H1 (cell line): ENCODE results near the gene FBXO34. TPM values are rescaled to one million over a fixed set of nuclear protein-coding genes. Genes with fewer than 3 reads are reported as not detected.

ENCODE experiments used
- CTCF ChIA-PET: fragments of 300-600 bp; sonication (Branson Sonifier 250); formaldehyde crosslinking; loops from one replicate; lab custom pipeline; 2021; ENCODE audit not compliant: partially characterized antibody; lab: Charles Lee
- POLR2A ChIA-PET: fragments of 300-600 bp; sonication (Branson Sonifier 250); formaldehyde crosslinking; loops from one replicate; lab custom pipeline; 2021; ENCODE audit warnings: inconsistent platforms; ENCODE audit not compliant: partially characterized antibody; lab: Charles Lee
- DNase-seq, 2 experiments: peaks; one replicate each; pipeline versions ENCODE4 v3.0.0 to v3.0.0-alpha.2; 2010 to 2022; ENCODE audit warnings: low spot score in 2 of 2, low read depth in 1 of 2, mixed read lengths in 1 of 2
- FAIRE-seq: peaks from 2 replicates; lab custom pipeline; 2011; peaks lifted over from hg19 to GRCh38; lab: Jason Lieb, UNC
- H2AFZ ChIP-seq: 2 replicates; pipeline ENCODE4 v1.8.1; 2012; ENCODE audit warnings: low read length, inconsistent platforms
- H2AK5ac ChIP-seq: 2 replicates; pipeline ENCODE4 v1.6.1; 2013; ENCODE audit warnings: low read depth, low read length
- H2BK120ac ChIP-seq: replicated peaks from 2 replicates; pipeline ENCODE3; 2013; ENCODE audit warnings: low read depth, low read length, inconsistent platforms
- H2BK12ac ChIP-seq: 2 replicates; pipeline ENCODE4 v1.6.1; 2013; ENCODE audit warnings: low read depth, low read length
- H2BK15ac ChIP-seq: 2 replicates; pipeline ENCODE4 v1.6.1; 2013; ENCODE audit warnings: low read length
- H2BK20ac ChIP-seq: 2 replicates; pipeline ENCODE4 v1.6.1; 2013; ENCODE audit warnings: low read length
- H2BK5ac ChIP-seq: 2 replicates; pipeline ENCODE4 v1.6.1; 2013; ENCODE audit warnings: low read depth, low read length
- H3K14ac ChIP-seq: 2 replicates; pipeline ENCODE4 v1.6.1; 2013; ENCODE audit warnings: inconsistent platforms; ENCODE audit not compliant: insufficient read length
- H3K18ac ChIP-seq: 2 replicates; pipeline ENCODE4 v1.6.1; 2013; ENCODE audit warnings: low read length; ENCODE audit errors: extremely low read depth
- H3K23ac ChIP-seq: 2 replicates; pipeline ENCODE4 v1.6.1; 2013; ENCODE audit warnings: inconsistent platforms; ENCODE audit not compliant: insufficient read length
- H3K23me2 ChIP-seq: 2 replicates; pipeline ENCODE4 v1.6.1; 2013; ENCODE audit warnings: low read depth, low read length
- H3K27ac ChIP-seq: 2 replicates; pipeline ENCODE4 v1.6.1; 2011; ENCODE audit warnings: low read depth, low read length, inconsistent platforms
- H3K27me3 ChIP-seq, 4 experiments: replicated peaks in 1 of 4; 1 replicate in 1 of 4; 2 replicates in 3 of 4; pipeline versions ENCODE4 v1.6.1 to v1.8.1; 2011 to 2013; ENCODE audit warnings: low read length in 3 of 4, mild to moderate bottlenecking in 3 of 4, inconsistent platforms in 2 of 4, mixed read lengths in 2 of 4, moderate library complexity in 1 of 4; ENCODE audit not compliant: control insufficient read depth in 3 of 4, insufficient read depth in 3 of 4; ENCODE audit errors: extremely low read depth in 1 of 4
- H3K36me3 ChIP-seq, 4 experiments: 2 replicates each; pipeline versions ENCODE4 v1.6.1 to v1.8.1; 2011 to 2013; ENCODE audit warnings: mild to moderate bottlenecking in 4 of 4, low read length in 3 of 4, moderate library complexity in 2 of 4, control low read depth in 1 of 4, inconsistent platforms in 1 of 4; ENCODE audit not compliant: insufficient read depth in 4 of 4, control insufficient read depth in 2 of 4
- H3K4ac ChIP-seq: replicated peaks from 2 replicates; pipeline ENCODE3; 2013; ENCODE audit warnings: low read length, low read depth, mixed read lengths, inconsistent platforms; ENCODE audit not compliant: insufficient read length
- H3K4me1 ChIP-seq, 4 experiments: replicated peaks in 1 of 4; 1 replicate in 1 of 4; 2 replicates in 3 of 4; pipeline versions ENCODE4 v1.6.1 to v1.8.1; 2011 to 2013; ENCODE audit warnings: low read length in 3 of 4, inconsistent platforms in 2 of 4, mixed read lengths in 1 of 4; ENCODE audit not compliant: insufficient read depth in 4 of 4, control insufficient read depth in 3 of 4
- H3K4me2 ChIP-seq, 2 experiments: 2 replicates each; pipeline versions ENCODE4 v1.6.1 to v1.8.1; 2011 to 2013; ENCODE audit warnings: low read depth in 2 of 2, low read length in 2 of 2, control low read depth in 1 of 2, inconsistent platforms in 1 of 2, mild to moderate bottlenecking in 1 of 2; ENCODE audit not compliant: insufficient read depth in 1 of 2
- H3K4me3 ChIP-seq, 4 experiments: fragments of 200-600, 300-600 bp in 1 of 4; sonication (generic), shearing (Covaris generic), sonication (Bioruptor Twin) in 1 of 4; 2 replicates each; pipeline versions ENCODE4 v1.5.1 to v1.8.1; 2011 to 2016; ENCODE audit warnings: low read length in 4 of 4, low read depth in 3 of 4, control low read depth in 2 of 4, inconsistent platforms in 2 of 4, mild to moderate bottlenecking in 2 of 4, mixed read lengths in 1 of 4, moderate library complexity in 1 of 4; ENCODE audit not compliant: insufficient read depth in 2 of 4; ENCODE audit errors: extremely low read depth in 1 of 4
- H3K56ac ChIP-seq: replicated peaks from 2 replicates; pipeline ENCODE3; 2013; ENCODE audit warnings: low read depth, mild to moderate bottlenecking, mixed read lengths, low read length, inconsistent platforms; ENCODE audit not compliant: insufficient read length
- H3K79me1 ChIP-seq: 2 replicates; pipeline ENCODE4 v1.6.1; 2013; ENCODE audit warnings: low read depth, low read length, control low read depth
- H3K79me2 ChIP-seq, 2 experiments: 2 replicates each; pipeline versions ENCODE4 v1.6.1 to v1.8.1; 2012 to 2013; ENCODE audit warnings: low read length in 2 of 2, mild to moderate bottlenecking in 2 of 2, inconsistent platforms in 1 of 2; ENCODE audit not compliant: insufficient read depth in 2 of 2, control insufficient read depth in 1 of 2
- H3K9ac ChIP-seq, 4 experiments: replicated peaks in 1 of 4; 1 replicate in 1 of 4; 2 replicates in 3 of 4; pipeline versions ENCODE4 v1.6.1 to v1.8.1; 2011 to 2013; ENCODE audit warnings: low read depth in 3 of 4, low read length in 3 of 4, control low read depth in 2 of 4, mild to moderate bottlenecking in 2 of 4, moderate library complexity in 2 of 4, inconsistent platforms in 1 of 4; ENCODE audit errors: extremely low read depth in 1 of 4
- H3K9me3 ChIP-seq, 2 experiments: 2 replicates each; pipeline versions ENCODE4 v1.6.1 to v1.8.1; 2012 to 2013; ENCODE audit warnings: mild to moderate bottlenecking in 2 of 2, moderate library complexity in 2 of 2, control low read depth in 1 of 2, inconsistent platforms in 1 of 2, low read depth in 1 of 2, low read length in 1 of 2, mixed read lengths in 1 of 2; ENCODE audit not compliant: insufficient read depth in 2 of 2
- H4K20me1 ChIP-seq, 2 experiments: replicated peaks in 1 of 2; 2 replicates each; pipeline versions ENCODE3 to v1.8.1; 2011 to 2013; ENCODE audit warnings: inconsistent platforms in 2 of 2, low read length in 2 of 2, mild to moderate bottlenecking in 1 of 2; ENCODE audit not compliant: insufficient read depth in 2 of 2, control insufficient read depth in 1 of 2
- H4K5ac ChIP-seq: 2 replicates; pipeline ENCODE4 v1.6.1; 2013; ENCODE audit warnings: low read length, low read depth, mixed read lengths, inconsistent platforms; ENCODE audit not compliant: insufficient read length
- H4K8ac ChIP-seq: 2 replicates; pipeline ENCODE4 v1.8.0; 2013; ENCODE audit warnings: mild to moderate bottlenecking, moderate library complexity, low read length, inconsistent platforms; ENCODE audit not compliant: insufficient read depth; ENCODE audit errors: extremely low read depth
- H4K91ac ChIP-seq: replicated peaks from 2 replicates; pipeline ENCODE3; 2013; ENCODE audit warnings: low read length, mixed read lengths, inconsistent platforms; ENCODE audit not compliant: insufficient read length
- BRCA1 ChIP-seq: IDR thresholded peaks from 2 replicates; pipeline ENCODE4 v1.6.1; 2012; ENCODE audit warnings: low read depth, low read length, improper control_type of control experiment
- CEBPB ChIP-seq: IDR thresholded peaks from 2 replicates; pipeline ENCODE4 v1.6.1; 2012; ENCODE audit warnings: low read depth, low read length
- EGR1 ChIP-seq: IDR thresholded peaks from 2 replicates; pipeline ENCODE4 v1.6.1; 2011; ENCODE audit warnings: low read depth, low read length, borderline replicate concordance
- KDM4A ChIP-seq: IDR thresholded peaks from one replicate; pipeline ENCODE4 v1.7.1; 2012; ENCODE audit warnings: low read depth, mild to moderate bottlenecking, moderate library complexity, low read length, inconsistent platforms; ENCODE audit not compliant: severe bottlenecking
- RBBP5 ChIP-seq: IDR thresholded peaks from 2 replicates; pipeline ENCODE4 v1.7.1; 2012; ENCODE audit warnings: low read depth, mild to moderate bottlenecking, inconsistent platforms, low read length, moderate library complexity, borderline replicate concordance
- RFX5 ChIP-seq: IDR thresholded peaks from 2 replicates; pipeline ENCODE4 v1.6.1; 2011; ENCODE audit warnings: low read depth, low read length, improper control_type of control experiment, borderline replicate concordance
- RNF2 ChIP-seq: fragments of 200-900, 300-1000 bp; sonication (generic); IDR thresholded peaks from 2 replicates; pipeline ENCODE4 v1.7.1; 2016; ENCODE audit warnings: borderline replicate concordance, low read depth, mild to moderate bottlenecking, antibody characterized with exemption, low read length; ENCODE audit not compliant: poor library complexity, severe bottlenecking; ENCODE audit errors: missing control alignments
- SIN3A ChIP-seq, 2 experiments: IDR thresholded peaks in 1 of 2; conservative IDR thresholded peaks in 1 of 2; 2 replicates each; pipeline ENCODE4 v1.6.1; 2011 to 2012; ENCODE audit warnings: low read length in 2 of 2, improper control_type of control experiment in 1 of 2, low read depth in 1 of 2, mild to moderate bottlenecking in 1 of 2
- SIX5 ChIP-seq: IDR thresholded peaks from 2 replicates; pipeline ENCODE4 v1.6.1; 2011; ENCODE audit warnings: mild to moderate bottlenecking, low read depth, low read length
- TBP ChIP-seq: IDR thresholded peaks from 2 replicates; pipeline ENCODE4 v1.6.1; 2011; ENCODE audit warnings: low read depth, low read length, improper control_type of control experiment
- WGBS, 2 experiments: shearing (Covaris generic) in 1 of 2; methylation state at CpG; one replicate each; pipeline versions ENCODE4 v1.1.6 to v1.1.7; 2013 to 2015; ENCODE audit warnings: low lambda C conversion rate in 2 of 2, mixed read lengths in 2 of 2, inconsistent platforms in 1 of 2, low coverage in 1 of 2, missing lambda C conversion rate in 1 of 2; ENCODE audit not compliant: insufficient replicate concordance in 2 of 2, insufficient coverage in 1 of 2, insufficient read length in 1 of 2; ENCODE audit errors: extremely low coverage in 1 of 2, missing lambda C conversion rate in 1 of 2; 5-methylcytosine and 5-hydroxymethylcytosine counted together
- polyA plus RNA-seq, 7 experiments: library from polyadenylated mRNA; depleted of rRNA in 3 of 7; stranded (reverse) in 5 of 7; unstranded in 2 of 7; fragments of >200 nt in 5 of 7; fragments of 200-250 nt in 2 of 7; gene quantifications; 1 replicate in 5 of 7; 2 replicates in 1 of 7; 4 replicates in 1 of 7; pipeline versions ENCODE4 v1.2.1 to v1.2.3, GENCODE V29; 2011 to 2013; ENCODE audit warnings: missing spikeins in 2 of 7, mixed read lengths in 2 of 7
- total RNA-seq: library from RNA; stranded (reverse); fragmentation: NEBNext Ultra II Directional; extraction: Animal tissue kit (Norgen Biotek cat#: 25700); gene quantifications from 2 replicates; pipeline ENCODE4 v1.2.1, GENCODE V29; 2021

The FBXO34 gene
- total and polyA plus RNA-seq, 2 of the 8 experiments (the other 6 are each of a cell fraction or from before 2014, with no cell fraction given): 7.0 to 14.4 TPM

- Histone ChIP-seq H3K4ac (no peak overlapping the region), H3K9ac (no peak overlapping the region), H2BK15ac (no peak overlapping the region), H4K20me1 (no peaks in the 10 kb centered on the region), H3K36me3 (no peaks in the 10 kb centered on the region), H3K23ac (no peak overlapping the region), H2AK5ac (no peak overlapping the region), H3K4me1 (peaks cover 1 to 4% (median 3%) of the 10 kb centered on the region in 4 experiments; a peak in 3 of 7 replicates), H3K18ac (no peak overlapping the region), H3K27ac (no peak overlapping the region), H4K8ac (no peak overlapping the region), H3K56ac (no peak overlapping the region), H2AFZ (no peak overlapping the region), H3K79me1 (no peaks in the 10 kb centered on the region), H3K9me3 (no peaks in the 10 kb centered on the region), H2BK20ac (no peak overlapping the region), H4K91ac (no peak overlapping the region), H2BK12ac (no peak overlapping the region), H3K79me2 (no peaks in the 10 kb centered on the region), H2BK5ac (no peak overlapping the region), H3K14ac (no peak overlapping the region), H4K5ac (no peak overlapping the region), H2BK120ac (no peak overlapping the region), H3K4me3 (no peak overlapping the region), H3K23me2 (no peaks in the 10 kb centered on the region), H3K27me3 (peaks cover 0 to 5% (median 1%) of the 10 kb centered on the region in 4 experiments; a peak in 4 of 7 replicates), H3K4me2 (no peak overlapping the region)
- TF ChIP-seq RBBP5 (no peak), RNF2 (no peak), BRCA1 (no peak), KDM4A (no peak), SIN3A (conservative IDR thresholded peaks at IDR 0.05 in 1 of 2, IDR thresholded peaks at IDR 0.05 in 1 of 2; ENCODE audit: low read depth in 1 of 2, low read length in 2 of 2) (no peak), CEBPB (no peak), SIX5 (no peak), EGR1 (no peak), RFX5 (no peak), TBP (no peak)
- FAIRE-seq (no peak), DNase-seq (no peak)
- WGBS, 2 experiments: 86% methylated on average over 5 of the region's 5 CpGs; no CpG with 5 or more reads in 1 of the 2 experiments
- POLR2A ChIA-PET: no interaction called here
- CTCF ChIA-PET: interaction anchor here (0.6 to 5.8 kb wide), 7 partner anchors 13 to 112 kb away, joined by 3 to 43 read pairs (median 3); partner anchors contain the start of gene FBXO34
Measured at GRCh38 chr14:55243813-55244212, 27.4 kb upstream of the FBXO34 start.
